Inferior parietal cortex (tissue), 1 donor: ENCODE measurements around the gene LRRTM3.

Source experiments
- DNase-seq: peaks from one replicate; pipeline ENCODE4 v3.0.0-alpha.2; 2016; ENCODE audit errors: extremely low spot score

Gene LRRTM3

GRCh38 chr10:66925896-66926715 lies at the start of gene LRRTM3:
TSS of gene LRRTM3 (plus strand) at chr10:66926036.
- peak; percentile 91 for DNase-seq

- no peak for DNase-seq
Measured at GRCh38 chr10:66877361-66877760, 48.5 kb upstream of the LRRTM3 start.

GRCh38 chr10:66880292-66880691 lies 45.5 kb upstream of the LRRTM3 start:
- no peak for DNase-seq

- DNase-seq = no peak
Measured at GRCh38 chr10:66880826-66881225, 45.0 kb upstream of the LRRTM3 start.

- no peak for DNase-seq
Measured at GRCh38 chr10:66881814-66882213, 44.0 kb upstream of the LRRTM3 start.

GRCh38 chr10:66882271-66882670 lies 43.6 kb upstream of the LRRTM3 start:
- DNase-seq = no peak

GRCh38 chr10:66886848-66887247 lies 39.0 kb upstream of the LRRTM3 start:
- no peak for DNase-seq

- DNase-seq = no peak
Measured at GRCh38 chr10:66888237-66888636, 37.6 kb upstream of the LRRTM3 start.

GRCh38 chr10:66892871-66893270 lies 33.0 kb upstream of the LRRTM3 start:
- DNase-seq = no peak

GRCh38 chr10:66910671-66911070 lies 15.2 kb upstream of the LRRTM3 start:
- no peak for DNase-seq

GRCh38 chr10:66916030-66916429 lies 9.8 kb upstream of the LRRTM3 start:
- DNase-seq = no peak

- no peak for DNase-seq
Measured at GRCh38 chr10:66917104-66917503, 8.7 kb upstream of the LRRTM3 start.

GRCh38 chr10:66919248-66919647 lies 6.6 kb upstream of the LRRTM3 start:
- no peak for DNase-seq

- DNase-seq = no peak
Measured at GRCh38 chr10:66924674-66925345, 1.0 kb upstream of the LRRTM3 start.

- DNase-seq = no peak
Measured at GRCh38 chr10:66925373-66925772, 463 bp upstream of the LRRTM3 start.

GRCh38 chr10:66926841-66927240 lies 1.0 kb downstream of the LRRTM3 start:
- peak; percentile 35 for DNase-seq

- DNase-seq = peak; percentile 59
Measured at GRCh38 chr10:66927251-66927935, 1.6 kb downstream of the LRRTM3 start.

GRCh38 chr10:66927971-66928770 lies 2.3 kb downstream of the LRRTM3 start:
- peak; percentile 63 for DNase-seq

- DNase-seq = peak; percentile 51
Measured at GRCh38 chr10:66928776-66929175, 2.9 kb downstream of the LRRTM3 start.

GRCh38 chr10:66929375-66929774 lies 3.5 kb downstream of the LRRTM3 start:
- DNase-seq = peak; percentile 69

- DNase-seq = peak; percentile 91
Measured at GRCh38 chr10:66931340-66931948, 5.6 kb downstream of the LRRTM3 start.
